Upper lobe of right lung (tissue), 1 donor: ENCODE results near the gene GPRC5C. TPM values are rescaled to one million over a fixed set of nuclear protein-coding genes. Genes with fewer than 3 reads are reported as not detected.

ENCODE experiments used
- ATAC-seq: fragments of 200-7000 bp; cut with Tn5 transposase; one replicate; pipeline ENCODE4 v1.9.1; 2020; ENCODE audit warnings: mild to moderate bottlenecking, moderate library complexity
- DNase-seq: peaks from one replicate; pipeline ENCODE4 v3.0.0-alpha.2; 2020
- H3K27ac ChIP-seq: fragments of 200-600 bp; one replicate; pipeline ENCODE4 v1.8.0; 2022
- H3K27me3 ChIP-seq: fragments of 200-600 bp; one replicate; pipeline ENCODE4 v1.8.0; 2022; ENCODE audit warnings: mild to moderate bottlenecking
- H3K36me3 ChIP-seq: fragments of 200-600 bp; one replicate; pipeline ENCODE4 v1.8.0; 2022
- H3K4me1 ChIP-seq: fragments of 200-600 bp; one replicate; pipeline ENCODE4 v1.8.0; 2022
- H3K4me3 ChIP-seq: fragments of 200-600 bp; one replicate; pipeline ENCODE4 v1.8.0; 2022; ENCODE audit warnings: mild to moderate bottlenecking
- H3K9me3 ChIP-seq: fragments of 200-600 bp; one replicate; pipeline ENCODE4 v1.8.0; 2022
- intact Hi-C: fragments of 100-400 bp; cut with DNase I; formaldehyde crosslinking; loops from one replicate; pipeline ENCODE4 v1.11.0; 2022
- total RNA-seq: library from RNA; stranded (reverse); fragmentation: NEBNext Ultra II Directional; extraction: Animal tissue kit (Norgen Biotek cat#: 25700); gene quantifications from one replicate; pipeline ENCODE4 v1.2.1, GENCODE V29; 2021
- TF ChIP-seq, protein P1 (sequence below): fragments of 200-600 bp; IDR thresholded peaks from one replicate; pipeline ENCODE4 v1.8.0; 2022; ENCODE audit warnings: antibody characterized with exemption
- donor health status: DM: no; HTN: yes; CAD: no; lungs with severe emphysema.

GPRC5C gene
- total RNA-seq, 1 donor from 2014 or later, result 48.6 TPM

DNA sequence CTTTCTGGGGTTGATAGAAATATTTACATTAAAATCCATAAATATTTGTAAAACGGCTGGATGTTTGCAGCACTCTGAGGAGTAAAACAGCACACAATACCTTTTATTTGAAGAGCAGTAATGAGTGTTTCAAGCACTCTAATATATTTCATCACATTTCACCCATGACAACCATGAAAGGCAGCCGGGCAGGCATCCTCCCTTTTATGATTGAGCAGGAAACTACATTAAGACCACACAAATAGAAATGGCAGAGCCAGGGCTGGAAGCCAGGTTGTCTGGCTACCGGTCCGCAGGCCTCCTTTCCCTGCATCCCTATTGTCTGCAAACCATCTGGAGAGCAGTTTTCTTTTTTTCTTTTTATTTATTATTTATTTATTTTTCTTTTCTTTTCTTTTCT, 23.1 kb upstream of the GPRC5C start:
- no peak for DNase-seq
- TF ChIP-seq, protein P1, sequence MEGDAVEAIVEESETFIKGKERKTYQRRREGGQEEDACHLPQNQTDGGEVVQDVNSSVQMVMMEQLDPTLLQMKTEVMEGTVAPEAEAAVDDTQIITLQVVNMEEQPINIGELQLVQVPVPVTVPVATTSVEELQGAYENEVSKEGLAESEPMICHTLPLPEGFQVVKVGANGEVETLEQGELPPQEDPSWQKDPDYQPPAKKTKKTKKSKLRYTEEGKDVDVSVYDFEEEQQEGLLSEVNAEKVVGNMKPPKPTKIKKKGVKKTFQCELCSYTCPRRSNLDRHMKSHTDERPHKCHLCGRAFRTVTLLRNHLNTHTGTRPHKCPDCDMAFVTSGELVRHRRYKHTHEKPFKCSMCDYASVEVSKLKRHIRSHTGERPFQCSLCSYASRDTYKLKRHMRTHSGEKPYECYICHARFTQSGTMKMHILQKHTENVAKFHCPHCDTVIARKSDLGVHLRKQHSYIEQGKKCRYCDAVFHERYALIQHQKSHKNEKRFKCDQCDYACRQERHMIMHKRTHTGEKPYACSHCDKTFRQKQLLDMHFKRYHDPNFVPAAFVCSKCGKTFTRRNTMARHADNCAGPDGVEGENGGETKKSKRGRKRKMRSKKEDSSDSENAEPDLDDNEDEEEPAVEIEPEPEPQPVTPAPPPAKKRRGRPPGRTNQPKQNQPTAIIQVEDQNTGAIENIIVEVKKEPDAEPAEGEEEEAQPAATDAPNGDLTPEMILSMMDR, result no peak
- intact Hi-C loops, result no loop called here

DNA sequence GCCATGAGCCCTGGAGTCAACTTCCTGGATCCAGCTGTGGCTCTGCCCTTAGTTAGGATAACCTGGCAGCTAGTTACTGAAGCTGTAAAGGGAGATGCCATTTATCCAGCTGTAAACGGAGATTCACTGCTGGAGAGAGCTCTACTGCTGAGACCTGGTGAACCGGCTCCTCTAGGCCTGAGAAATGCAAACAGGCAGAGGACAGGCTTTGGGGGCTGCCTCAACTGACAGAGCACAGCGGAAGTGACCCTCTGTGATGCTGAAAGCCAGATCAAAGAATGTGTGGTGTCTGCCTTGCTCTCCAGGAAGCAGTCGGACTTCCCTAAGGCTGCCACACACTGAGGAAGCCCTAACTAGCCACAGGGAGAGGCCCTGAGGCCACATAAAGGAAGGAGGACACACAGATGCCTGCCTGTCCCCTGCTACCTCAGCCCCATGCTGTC, 21.9 kb upstream of the GPRC5C start:
- H3K4me1 ChIP-seq, result no peaks in the 10 kb centered on the region
- H3K4me3 ChIP-seq, result no peak overlapping the region
- intact Hi-C loops, result no loop called here
- DNase-seq, result no peak
- no peaks in the 10 kb centered on the region for H3K36me3 ChIP-seq
- no peak overlapping the region for H3K27ac ChIP-seq
- TF ChIP-seq, protein P1, result no peak
- no peak for ATAC-seq
- no peaks in the 10 kb centered on the region for H3K27me3 ChIP-seq
- no peaks in the 10 kb centered on the region for H3K9me3 ChIP-seq

More for the DNA sequence above, 23.1 kb upstream of the GPRC5C start:
- Histone ChIP-seq H3K9me3 (no peaks in the 10 kb centered on the region), H3K4me3 (no peak overlapping the region), H3K27ac (no peak overlapping the region), H3K36me3 (no peaks in the 10 kb centered on the region), H3K4me1 (no peaks in the 10 kb centered on the region), H3K27me3 (no peaks in the 10 kb centered on the region)
- peak; percentile 69 for ATAC-seq

DNA sequence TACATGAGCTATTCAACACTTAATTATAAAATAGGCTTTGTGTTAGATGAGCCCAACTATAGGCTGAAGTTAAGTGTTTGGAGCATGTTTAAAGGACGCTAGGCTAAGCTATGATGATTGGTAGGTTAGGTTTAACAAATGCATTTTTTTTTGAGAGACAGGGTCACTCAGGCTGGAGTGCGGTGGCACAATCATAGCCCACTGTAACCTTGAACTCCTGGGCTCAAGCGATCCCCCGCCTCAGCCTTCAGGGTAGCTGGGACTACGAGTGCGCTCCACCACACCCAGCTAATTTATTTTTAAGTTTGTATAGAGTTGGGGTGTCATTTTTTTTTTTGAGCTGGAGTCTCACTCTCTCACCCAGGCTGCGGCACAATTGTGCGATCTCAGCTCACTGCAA, 19.3 kb upstream of the GPRC5C start:
- intact Hi-C loops, result no loop called here

DNA sequence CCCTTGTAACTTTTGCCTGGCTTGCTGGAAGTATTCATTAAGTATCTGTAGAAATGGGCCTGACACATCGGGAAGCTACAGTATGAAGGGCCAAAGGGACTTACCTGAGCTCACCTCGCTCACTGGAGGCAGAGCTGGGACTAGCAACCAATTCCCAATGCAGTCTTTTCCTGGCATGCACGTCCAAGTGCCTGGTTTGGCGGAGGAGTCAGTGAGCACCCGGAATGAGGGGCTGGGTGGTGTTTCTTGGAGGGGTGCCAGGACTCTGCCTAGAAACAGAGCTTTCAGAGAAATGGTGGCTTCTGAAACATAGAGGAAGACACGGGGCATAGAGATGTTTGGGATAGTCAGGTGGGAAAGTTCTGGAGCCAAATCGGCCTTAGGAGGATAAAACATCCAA, 18.4 kb upstream of the GPRC5C start:
- H3K4me1 ChIP-seq, result no peaks in the 10 kb centered on the region
- DNase-seq (no peak), ATAC-seq (no peak)
- no peaks in the 10 kb centered on the region for H3K36me3 ChIP-seq
- intact Hi-C loops, result no loop called here
- TF ChIP-seq, protein P1, result no peak
- no peak overlapping the region for H3K4me3 ChIP-seq
- no peak overlapping the region for H3K27ac ChIP-seq
- no peaks in the 10 kb centered on the region for H3K9me3 ChIP-seq
- H3K27me3 ChIP-seq, result no peaks in the 10 kb centered on the region

More for the DNA sequence above, 19.3 kb upstream of the GPRC5C start:
- TF ChIP-seq, protein P1, result no peak
- DNase-seq (no peak), ATAC-seq (no peak)
- Histone ChIP-seq H3K4me1 (no peaks in the 10 kb centered on the region), H3K4me3 (no peak overlapping the region), H3K9me3 (no peaks in the 10 kb centered on the region), H3K27ac (no peak overlapping the region), H3K36me3 (no peaks in the 10 kb centered on the region), H3K27me3 (no peaks in the 10 kb centered on the region)

DNA sequence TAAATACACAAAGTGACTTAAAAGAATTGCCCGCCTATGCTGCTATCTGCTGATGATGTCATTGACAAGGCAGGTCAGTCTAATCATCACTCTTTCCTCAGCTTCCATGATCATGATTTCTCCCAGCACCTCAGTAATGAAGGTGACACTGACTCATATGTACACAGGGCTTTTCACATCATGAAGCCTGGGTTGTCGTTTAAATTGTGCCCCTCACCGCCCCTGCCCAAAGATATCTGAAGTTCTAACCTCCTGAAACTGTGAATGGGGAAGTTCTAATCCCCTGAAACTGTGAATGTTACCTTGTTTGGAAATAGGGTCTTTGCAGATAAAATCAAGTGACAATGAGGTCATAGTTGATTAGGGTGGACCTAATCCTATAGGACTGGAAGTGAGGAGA, 17.4 kb upstream of the GPRC5C start:
- DNase-seq, result no peak
- no peak for ATAC-seq
- TF ChIP-seq, protein P1, result no peak
- Histone ChIP-seq H3K36me3 (no peaks in the 10 kb centered on the region), H3K9me3 (no peaks in the 10 kb centered on the region), H3K27me3 (no peaks in the 10 kb centered on the region), H3K4me3 (no peak overlapping the region), H3K27ac (no peak overlapping the region), H3K4me1 (no peaks in the 10 kb centered on the region)
- intact Hi-C loops, result no loop called here
